NCI-H1417 treated with DMSO at 0.1 percent for 48 hours (cell line): ENCODE results near the gene MYL6.

Experiments
- DNase-seq: peaks from one replicate; lab custom pipeline; 2025; lab: John Stamatoyannopoulos, UW

Gene MYL6

GRCh38 chr12:56129206-56129941 is 28.8 kb upstream of the MYL6 start:
- no peak for DNase-seq

- no peak for DNase-seq
These were observed 28.1 kb upstream of the MYL6 start for GRCh38 chr12:56129942-56130495.

- no peak for DNase-seq
These were observed 27.3 kb upstream of the MYL6 start for GRCh38 chr12:56130876-56131275.

GRCh38 chr12:56134897-56135296 is 23.3 kb upstream of the MYL6 start:
- no peak for DNase-seq

GRCh38 chr12:56137853-56138571 is 20.1 kb upstream of the MYL6 start:
- DNase-seq = no peak

- no peak for DNase-seq
These were observed 16.0 kb upstream of the MYL6 start for GRCh38 chr12:56141946-56142784.

GRCh38 chr12:56143217-56143616 is 14.9 kb upstream of the MYL6 start:
- DNase-seq = no peak

GRCh38 chr12:56143870-56144269 is 14.3 kb upstream of the MYL6 start:
- no peak for DNase-seq

GRCh38 chr12:56145217-56145616 is 12.9 kb upstream of the MYL6 start:
- DNase-seq = no peak

- no peak for DNase-seq
These were observed 11.4 kb upstream of the MYL6 start for GRCh38 chr12:56146492-56147460.

GRCh38 chr12:56150563-56150962 is 7.6 kb upstream of the MYL6 start:
- DNase-seq = no peak

GRCh38 chr12:56151672-56152131 is 6.5 kb upstream of the MYL6 start:
- DNase-seq = no peak

- DNase-seq = peak; percentile 65
These were observed 5.9 kb upstream of the MYL6 start, which contains the start of gene MYL6B for GRCh38 chr12:56152132-56152755. Gene MYL6B (plus strand): TSS chr12:56152587. CDS start chr12:56153919, 1,332 bp downstream.

GRCh38 chr12:56152756-56153677 is 5.1 kb upstream of the MYL6 start:
- no peak for DNase-seq

GRCh38 chr12:56153678-56154065 is 4.5 kb upstream of the MYL6 start:
- no peak for DNase-seq

- DNase-seq = no peak
These were observed 3.9 kb upstream of the MYL6 start for GRCh38 chr12:56154246-56154771.

- DNase-seq = no peak
These were observed 3.3 kb upstream of the MYL6 start for GRCh38 chr12:56154818-56155217.

GRCh38 chr12:56155256-56155845 is 2.8 kb upstream of the MYL6 start:
- no peak for DNase-seq
